Naive thymus-derived CD4-positive, alpha-beta T cell (primary cell): ENCODE results near the gene WDR59. TPM values are rescaled to one million over a fixed set of nuclear protein-coding genes. Genes with fewer than 3 reads are reported as not detected.

Experiments used
- ATAC-seq: fragments of 150-1000 bp; cut with Tn5 transposase; 2 replicates; pipeline ENCODE4 v1.10.0; 2021; ENCODE audit warnings: mild to moderate bottlenecking, moderate library complexity
- CTCF ChIA-PET: fragments of 350-600 bp; sonication (Branson Sonifier 250); formaldehyde crosslinking; loops from one replicate; lab custom pipeline; 2021; ENCODE audit warnings: antibody characterized with exemption; lab: Charles Lee
- POLR2A ChIA-PET: fragments of 350-600 bp; sonication (Branson Sonifier 250); formaldehyde crosslinking; loops from one replicate; lab custom pipeline; 2021; ENCODE audit warnings: antibody characterized with exemption, inconsistent platforms; lab: Charles Lee
- DNase-seq, 9 donors: peaks; one replicate each; pipeline versions ENCODE4 v3.0.0 to v3.0.0-alpha.2; 2020 to 2022; ENCODE audit warnings: mixed read lengths in 1 of 9
- H3K27ac ChIP-seq: one replicate; pipeline ENCODE4 v1.7.0; 2013; ENCODE audit warnings: mild to moderate bottlenecking, low read depth, low read length, moderate library complexity
- H3K27me3 ChIP-seq, 2 donors: one replicate each; pipeline ENCODE4 v1.7.0; 2013; ENCODE audit warnings: low read length in 2 of 2, mild to moderate bottlenecking in 2 of 2, moderate library complexity in 2 of 2; ENCODE audit not compliant: control insufficient read depth in 2 of 2, insufficient read depth in 2 of 2
- H3K36me3 ChIP-seq, 3 experiments: 1 replicate in 2 of 3; 2 replicates in 1 of 3; pipeline ENCODE4 v1.7.0; 2013; ENCODE audit warnings: low read length in 3 of 3, mild to moderate bottlenecking in 3 of 3, moderate library complexity in 1 of 3; ENCODE audit not compliant: insufficient read depth in 3 of 3, control insufficient read depth in 2 of 3
- H3K4me1 ChIP-seq, 2 donors: one replicate each; pipeline ENCODE4 v1.7.0; 2013; ENCODE audit warnings: low read length in 2 of 2, mild to moderate bottlenecking in 2 of 2, moderate library complexity in 1 of 2; ENCODE audit not compliant: control insufficient read depth in 2 of 2, insufficient read depth in 2 of 2
- H3K4me3 ChIP-seq: 2 replicates; pipeline ENCODE4 v1.7.0; 2013; ENCODE audit warnings: mild to moderate bottlenecking, low read length
- H3K9me3 ChIP-seq, 3 experiments: 1 replicate in 2 of 3; 2 replicates in 1 of 3; pipeline ENCODE4 v1.7.0; 2013; ENCODE audit warnings: low read length in 3 of 3; ENCODE audit not compliant: control insufficient read depth in 2 of 3
- H3K27ac Mint-ChIP-seq, 9 donors: one replicate each; pipeline ENCODE4 v1.8.0; 2020 to 2022; ENCODE audit warnings: mixed read lengths in 9 of 9, mild to moderate bottlenecking in 8 of 9, moderate library complexity in 5 of 9, inconsistent platforms in 2 of 9
- H3K27me3 Mint-ChIP-seq, 5 donors: one replicate each; pipeline ENCODE4 v1.8.0; 2021 to 2022; ENCODE audit warnings: mixed read lengths in 5 of 5, mild to moderate bottlenecking in 1 of 5
- H3K36me3 Mint-ChIP-seq, 5 donors: one replicate each; pipeline ENCODE4 v1.8.0; 2020 to 2022; ENCODE audit warnings: mixed read lengths in 5 of 5, mild to moderate bottlenecking in 3 of 5, inconsistent platforms in 1 of 5
- H3K4me1 Mint-ChIP-seq, 7 donors: one replicate each; pipeline ENCODE4 v1.8.0; 2020 to 2022; ENCODE audit warnings: mixed read lengths in 7 of 7, mild to moderate bottlenecking in 3 of 7, inconsistent platforms in 1 of 7
- H3K4me3 Mint-ChIP-seq, 10 donors: one replicate each; pipeline ENCODE4 v1.8.0; 2020 to 2022; ENCODE audit warnings: mild to moderate bottlenecking in 10 of 10, mixed read lengths in 10 of 10, moderate library complexity in 6 of 10, inconsistent platforms in 2 of 10
- H3K9me3 Mint-ChIP-seq, 11 donors: one replicate each; pipeline ENCODE4 v1.8.0; 2020 to 2022; ENCODE audit warnings: mixed read lengths in 11 of 11, mild to moderate bottlenecking in 4 of 11, inconsistent platforms in 1 of 11, moderate library complexity in 1 of 11
- intact Hi-C, 2 donors: fragments of 100-400 bp; cut with micrococcal nuclease; formaldehyde crosslinking; loops; one replicate each; pipeline ENCODE4 v1.15.1; 2023
- polyA plus RNA-seq, 2 donors: library from polyadenylated mRNA; unstranded; fragments of 300-500 nt; fragmentation: Illumina TruSeq; gene quantifications; one replicate each; pipeline ENCODE4 v1.2.3, GENCODE V29; 2021
- total RNA-seq, 6 experiments: library from RNA in 5 of 6; stranded (reverse) in 5 of 6; gene quantifications; 1 replicate in 5 of 6; 2 replicates in 1 of 6; pipeline ENCODE4 v1.2.3 and lab custom pipeline; 2021 to 2026

Gene WDR59
- total and polyA plus RNA-seq, 7 experiments from 2014 or later, result 11.6 to 130 (median 83.3) TPM

DNA sequence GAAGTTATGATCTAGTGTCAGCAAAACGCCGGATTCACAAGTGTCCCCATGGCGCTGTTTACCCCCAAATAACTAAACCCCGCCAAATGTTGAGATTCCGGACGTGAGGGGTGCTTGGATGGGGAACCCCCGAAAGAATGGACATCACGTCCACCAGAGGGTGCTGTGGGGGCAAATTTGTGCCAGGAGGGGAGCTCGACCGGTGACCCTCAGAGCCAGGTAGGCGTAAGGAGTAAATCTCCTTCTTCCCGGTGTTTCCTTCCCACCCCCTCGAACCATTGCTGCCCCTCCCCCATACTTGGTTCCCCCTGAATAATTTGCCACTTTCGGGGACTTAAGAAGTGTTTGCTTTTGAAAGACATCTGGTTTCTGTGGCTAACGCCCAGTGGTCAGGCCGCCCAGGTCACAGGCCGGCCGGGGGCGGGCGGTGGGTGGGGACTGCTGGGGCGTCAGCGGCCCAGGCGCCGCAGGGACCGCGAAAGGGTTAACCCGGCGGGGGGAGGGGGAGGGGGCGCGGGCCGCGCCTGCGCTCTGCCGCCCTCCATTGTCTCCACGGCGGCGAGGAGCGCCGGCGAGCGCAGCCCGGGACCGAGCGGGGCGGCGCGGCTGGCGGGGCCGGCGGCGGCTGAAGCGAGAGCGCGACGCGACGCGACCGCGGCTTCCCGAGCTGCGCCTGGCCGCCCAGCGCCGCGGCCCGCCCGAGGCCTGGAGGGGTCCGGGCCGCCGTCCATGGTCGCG, 13.7 kb upstream of the WDR59 start, which contains the start of gene ZNRF1:
Gene ZNRF1 (plus strand): TSS at position 544 of the 738 bp plus-strand sequence. CDS start 648 bp downstream, outside the sequence.
- Mint-ChIP-seq H3K4me1 (peaks cover 5 to 42% (median 17%) of the 10 kb centered on the region in 7 donors), H3K36me3 (peaks cover 0 to 8% (median 0%) of the 10 kb centered on the region in 5 donors), H3K27ac (peak within 1 kb of the TSS; percentile 81 to 91 (median 86)), H3K9me3 (no peaks in the 10 kb centered on the region), H3K4me3 (peak within 1 kb of the TSS; percentile 79 to 92 (median 87)), H3K27me3 (peaks cover 0 to 19% (median 0%) of the 10 kb centered on the region in 5 donors)
- DNase-seq, result peak; percentile 50 to 82 (median 67)
- CTCF ChIA-PET, result interaction anchor here (0.5 to 5.2 kb wide), 6 partner anchors 10 to 401 kb away, joined by 3 to 64 read pairs (median 4); partner anchors contain the start of gene WDR59
- Histone ChIP-seq H3K27me3 (no peaks in the 10 kb centered on the region), H3K4me3 (peak within 1 kb of the TSS; percentile 69), H3K27ac (peak within 1 kb of the TSS; percentile 54), H3K9me3 (no peaks in the 10 kb centered on the region), H3K36me3 (no peaks in the 10 kb centered on the region), H3K4me1 (peaks cover 5 to 9% of the 10 kb centered on the region in 2 donors)
- intact Hi-C loops, result loop anchor here (1.0 to 5.0 kb wide), 10 partner anchors 13 to 559 kb away; partner anchors contain the start of genes WDR59 (in 2 of the 2), ZFP1 (in 2 of the 2) and TMEM231 (in 1 of the 2)
- ATAC-seq, result peak; percentile 91
- POLR2A ChIA-PET, result interaction anchor here (0.8 to 1.3 kb wide), 3 partner anchors 14 to 112 kb away, joined by 5 to 12 read pairs (median 5); partner anchors contain the start of gene WDR59

DNA sequence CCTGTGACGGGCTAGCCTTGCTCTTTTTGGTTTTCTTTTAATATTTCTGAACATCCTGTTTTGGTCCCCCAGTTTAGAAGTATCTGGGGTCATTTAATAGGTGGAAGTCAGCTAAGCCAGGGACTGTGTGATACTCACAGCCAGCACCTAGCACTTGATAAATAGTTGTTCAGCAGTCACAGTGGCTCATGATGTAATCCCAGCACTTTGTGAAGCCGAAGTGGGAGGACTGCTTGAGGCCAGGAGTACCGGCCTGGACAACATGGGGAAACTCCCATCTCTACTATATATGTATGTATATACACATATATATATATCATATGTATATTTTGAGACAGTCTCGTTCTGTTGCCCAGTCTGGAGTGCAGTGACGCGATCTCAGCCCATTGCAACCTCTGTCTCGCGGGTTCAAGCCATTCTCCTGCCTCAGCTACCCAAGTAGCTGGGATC, 12.1 kb upstream of the WDR59 start:
- H3K4me1 ChIP-seq, result peaks cover 5 to 9% of the 10 kb centered on the region in 2 donors
- H3K4me1 Mint-ChIP-seq, result peaks cover 5 to 27% (median 17%) of the 10 kb centered on the region in 7 donors
- ATAC-seq (no peak), DNase-seq (no peak)
- no peak overlapping the region for H3K4me3 ChIP-seq
- no peaks in the 10 kb centered on the region for H3K36me3 ChIP-seq
- intact Hi-C loops, result loop anchor here in 1 of 2 donors (5.0 kb wide), 2 partner anchors 185 to 560 kb away; partner anchors contain the start of gene TMEM231
- no peaks in the 10 kb centered on the region for H3K27me3 ChIP-seq
- no peaks in the 10 kb centered on the region for H3K9me3 Mint-ChIP-seq
- H3K27ac ChIP-seq, result no peak overlapping the region
- no peak overlapping the region for H3K27ac Mint-ChIP-seq
- CTCF ChIA-PET, result interaction anchor here (0.6 to 5.2 kb wide), 3 partner anchors 8 to 113 kb away, joined by 3 to 64 read pairs (median 7); no protein-coding TSS in a partner anchor
- H3K9me3 ChIP-seq, result no peaks in the 10 kb centered on the region
- no peak overlapping the region for H3K4me3 Mint-ChIP-seq
- POLR2A ChIA-PET, result interaction anchor here (0.6 kb wide), 1 partner anchor 9 kb away, joined by 4 read pairs; no protein-coding TSS in a partner anchor
- H3K27me3 Mint-ChIP-seq, result peaks cover 0 to 25% (median 0%) of the 10 kb centered on the region in 5 donors
- H3K36me3 Mint-ChIP-seq, result peaks cover 0 to 2% (median 0%) of the 10 kb centered on the region in 5 donors

DNA sequence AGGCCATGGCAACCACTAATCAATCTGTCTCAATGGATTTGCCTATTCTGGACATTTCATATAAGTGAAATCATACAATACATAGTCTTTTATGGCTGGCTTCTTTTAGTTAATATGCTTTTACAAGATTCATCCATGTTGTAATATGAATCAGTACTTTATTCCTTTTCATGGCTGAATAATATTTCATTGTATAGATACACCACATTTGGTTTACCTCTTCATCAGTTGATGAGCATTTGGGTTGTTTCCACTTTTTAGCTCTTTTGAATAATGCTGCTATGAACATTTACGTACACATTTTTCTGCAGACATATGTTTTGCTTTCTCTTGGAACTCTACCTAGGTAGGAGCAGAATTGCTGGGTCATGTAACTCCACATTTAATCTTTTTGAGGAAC, 11.1 kb upstream of the WDR59 start:
- Mint-ChIP-seq H3K9me3 (no peaks in the 10 kb centered on the region), H3K4me3 (no peak overlapping the region), H3K27me3 (peaks cover 0 to 28% (median 0%) of the 10 kb centered on the region in 5 donors), H3K4me1 (peaks cover 5 to 17% (median 15%) of the 10 kb centered on the region in 7 donors), H3K27ac (no peak overlapping the region), H3K36me3 (no peaks in the 10 kb centered on the region)
- H3K27me3 ChIP-seq, result no peaks in the 10 kb centered on the region
- intact Hi-C loops, result loop anchor here in 1 of 2 donors (5.0 kb wide), 2 partner anchors 184 to 561 kb away; partner anchors contain the start of gene TMEM231
- H3K4me1 ChIP-seq, result peaks cover 5 to 9% of the 10 kb centered on the region in 2 donors
- ChIA-PET CTCF (interaction anchor here (1.2 to 5.2 kb wide), 2 partner anchors 11 to 114 kb away, joined by 4 to 64 read pairs; partner anchors contain the start of gene WDR59), POLR2A (no interaction called here)
- H3K27ac ChIP-seq, result no peak overlapping the region
- ATAC-seq (no peak), DNase-seq (no peak)
- no peak overlapping the region for H3K4me3 ChIP-seq
- H3K36me3 ChIP-seq, result no peaks in the 10 kb centered on the region
- H3K9me3 ChIP-seq, result no peaks in the 10 kb centered on the region

DNA sequence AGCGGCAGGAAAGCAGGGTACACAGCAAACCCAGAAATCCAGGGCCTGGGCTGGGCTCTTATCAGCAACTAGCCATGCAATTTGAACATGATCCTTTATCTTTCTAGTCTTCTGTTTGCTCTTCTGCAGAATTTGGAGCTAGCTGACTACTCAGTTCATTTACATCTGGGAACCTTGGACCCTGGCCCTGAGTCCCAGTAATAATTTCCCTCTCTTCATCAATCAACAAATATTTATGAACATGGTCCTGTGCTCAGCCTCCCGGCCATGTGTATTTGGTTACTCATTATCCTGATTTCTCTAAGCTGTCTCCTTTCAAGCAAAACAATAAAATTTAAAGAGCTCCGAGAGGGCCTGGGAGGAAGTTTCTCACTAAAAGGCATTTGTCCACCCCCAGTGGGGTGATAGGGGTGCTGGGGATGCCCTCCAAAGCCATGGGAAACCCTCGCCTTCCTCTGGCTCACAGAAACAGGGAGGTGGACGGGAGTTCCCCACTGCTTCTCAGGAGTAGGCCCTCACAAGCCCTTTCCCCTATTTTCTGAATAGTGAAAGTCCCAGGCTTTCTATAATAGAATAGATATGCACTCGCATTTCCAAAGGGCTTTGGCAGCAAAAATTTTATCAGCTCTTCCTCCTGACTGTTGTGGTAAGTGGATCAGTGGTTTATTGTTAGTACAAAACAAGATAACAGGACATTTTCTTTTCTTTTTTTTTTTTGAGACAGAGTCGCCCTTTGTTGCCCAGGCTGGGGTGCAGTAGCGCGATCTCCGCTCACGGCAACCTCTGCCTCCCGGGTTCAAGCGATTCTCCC, 6.9 kb upstream of the WDR59 start:
- no peaks in the 10 kb centered on the region for H3K9me3 Mint-ChIP-seq
- ATAC-seq (no peak), DNase-seq (no peak)
- CTCF ChIA-PET, result interaction anchor here (2.6 kb wide), 1 partner anchor 120 kb away, joined by 11 read pairs; no protein-coding TSS in a partner anchor
- H3K27me3 Mint-ChIP-seq, result peaks cover 0 to 23% (median 0%) of the 10 kb centered on the region in 5 donors
- H3K4me3 ChIP-seq, result no peak overlapping the region
- no peaks in the 10 kb centered on the region for H3K4me1 Mint-ChIP-seq
- no peaks in the 10 kb centered on the region for H3K36me3 Mint-ChIP-seq
- POLR2A ChIA-PET, result interaction anchor here (0.8 kb wide), 1 partner anchor 48 kb away, joined by 3 read pairs; no protein-coding TSS in a partner anchor
- no peak overlapping the region for H3K4me3 Mint-ChIP-seq
- intact Hi-C loops, result no loop called here
- no peaks in the 10 kb centered on the region for H3K4me1 ChIP-seq
- no peak overlapping the region for H3K27ac ChIP-seq
- H3K27ac Mint-ChIP-seq, result no peak overlapping the region
- H3K27me3 ChIP-seq, result no peaks in the 10 kb centered on the region
- no peaks in the 10 kb centered on the region for H3K36me3 ChIP-seq
- H3K9me3 ChIP-seq, result no peaks in the 10 kb centered on the region

DNA sequence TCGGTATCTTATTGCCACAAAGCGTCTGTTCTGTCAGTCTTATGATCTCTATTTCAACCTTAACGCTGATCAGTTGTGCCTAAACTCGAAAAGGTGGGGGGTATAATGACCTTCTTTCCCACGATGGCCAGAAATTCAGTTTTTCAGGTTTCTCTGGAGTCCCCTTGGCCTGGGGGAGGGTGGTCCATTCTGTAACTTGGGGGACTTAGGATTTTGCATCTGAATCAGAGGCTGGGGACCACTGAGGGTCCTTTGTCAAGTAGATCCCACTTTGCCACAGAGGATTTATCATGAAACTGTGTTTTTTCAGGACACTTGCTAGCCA, 6.3 kb upstream of the WDR59 start:
- POLR2A ChIA-PET, result interaction anchor here (0.8 kb wide), 1 partner anchor 48 kb away, joined by 3 read pairs; no protein-coding TSS in a partner anchor

DNA sequence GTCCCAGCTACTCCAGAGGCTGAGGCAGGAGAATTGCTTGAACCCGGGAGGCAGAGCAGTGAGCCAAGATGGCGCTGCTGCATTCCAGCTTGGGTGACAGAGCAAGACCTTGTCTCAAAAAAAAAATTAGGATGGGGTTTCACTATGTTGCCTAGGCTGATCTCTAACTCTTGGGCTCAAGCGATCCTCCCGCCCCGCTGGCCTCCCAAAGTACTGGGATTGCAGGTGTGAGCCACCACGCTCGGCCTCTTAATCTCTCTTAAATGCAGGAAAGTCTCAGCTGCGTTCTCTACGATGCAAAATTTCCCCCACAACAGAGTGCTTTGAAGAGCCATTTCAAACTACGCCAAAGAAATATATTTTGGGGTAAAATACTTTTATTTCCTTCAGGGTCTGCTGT, 5.9 kb upstream of the WDR59 start:
- H3K4me1 Mint-ChIP-seq, result no peaks in the 10 kb centered on the region
- H3K9me3 Mint-ChIP-seq, result no peaks in the 10 kb centered on the region
- no peak overlapping the region for H3K4me3 Mint-ChIP-seq
- ChIA-PET POLR2A (no interaction called here), CTCF (interaction anchor here (0.7 kb wide), 1 partner anchor 12 kb away, joined by 5 read pairs; no protein-coding TSS in a partner anchor)
- H3K4me3 ChIP-seq, result no peak overlapping the region
- H3K27me3 ChIP-seq, result no peaks in the 10 kb centered on the region
- no peaks in the 10 kb centered on the region for H3K4me1 ChIP-seq
- intact Hi-C loops, result no loop called here
- no peaks in the 10 kb centered on the region for H3K9me3 ChIP-seq
- ATAC-seq, result no peak
- DNase-seq, result no peak
- H3K36me3 ChIP-seq, result no peaks in the 10 kb centered on the region
- H3K36me3 Mint-ChIP-seq, result no peaks in the 10 kb centered on the region
- no peak overlapping the region for H3K27ac ChIP-seq
- H3K27ac Mint-ChIP-seq, result peak overlapping the region in 1 of 9 donors; percentile 12
- peaks cover 0 to 16% (median 0%) of the 10 kb centered on the region in 5 donors for H3K27me3 Mint-ChIP-seq

More for the DNA sequence above, 6.3 kb upstream of the WDR59 start:
- no peaks in the 10 kb centered on the region for H3K4me1 ChIP-seq
- Mint-ChIP-seq H3K36me3 (no peaks in the 10 kb centered on the region), H3K27me3 (peaks cover 0 to 20% (median 0%) of the 10 kb centered on the region in 5 donors), H3K4me1 (no peaks in the 10 kb centered on the region), H3K4me3 (no peak overlapping the region), H3K9me3 (no peaks in the 10 kb centered on the region), H3K27ac (peak overlapping the region in 1 of 9 donors; percentile 12)
- DNase-seq (no peak), ATAC-seq (no peak)
- no peaks in the 10 kb centered on the region for H3K27me3 ChIP-seq
- CTCF ChIA-PET, result interaction anchor here (0.7 kb wide), 1 partner anchor 12 kb away, joined by 5 read pairs; no protein-coding TSS in a partner anchor
- H3K4me3 ChIP-seq, result no peak overlapping the region
- intact Hi-C loops, result no loop called here
- H3K36me3 ChIP-seq, result no peaks in the 10 kb centered on the region
- no peak overlapping the region for H3K27ac ChIP-seq
- no peaks in the 10 kb centered on the region for H3K9me3 ChIP-seq
